H1 (cell line): ENCODE results near the gene CCDC102A. TPM values are rescaled to one million over a fixed set of nuclear protein-coding genes. Genes with fewer than 3 reads are reported as not detected.

Source experiments
- CTCF ChIA-PET: fragments of 300-600 bp; sonication (Branson Sonifier 250); formaldehyde crosslinking; loops from one replicate; lab custom pipeline; 2021; ENCODE audit not compliant: partially characterized antibody; lab: Charles Lee
- POLR2A ChIA-PET: fragments of 300-600 bp; sonication (Branson Sonifier 250); formaldehyde crosslinking; loops from one replicate; lab custom pipeline; 2021; ENCODE audit warnings: inconsistent platforms; ENCODE audit not compliant: partially characterized antibody; lab: Charles Lee
- DNase-seq, 2 experiments: peaks; one replicate each; pipeline versions ENCODE4 v3.0.0 to v3.0.0-alpha.2; 2010 to 2022; ENCODE audit warnings: low spot score in 2 of 2, low read depth in 1 of 2, mixed read lengths in 1 of 2
- FAIRE-seq: peaks from 2 replicates; lab custom pipeline; 2011; peaks lifted over from hg19 to GRCh38; lab: Jason Lieb, UNC
- H2AFZ ChIP-seq: 2 replicates; pipeline ENCODE4 v1.8.1; 2012; ENCODE audit warnings: low read length, inconsistent platforms
- H2AK5ac ChIP-seq: 2 replicates; pipeline ENCODE4 v1.6.1; 2013; ENCODE audit warnings: low read depth, low read length
- H2BK120ac ChIP-seq: replicated peaks from 2 replicates; pipeline ENCODE3; 2013; ENCODE audit warnings: low read depth, low read length, inconsistent platforms
- H2BK12ac ChIP-seq: 2 replicates; pipeline ENCODE4 v1.6.1; 2013; ENCODE audit warnings: low read depth, low read length
- H2BK15ac ChIP-seq: 2 replicates; pipeline ENCODE4 v1.6.1; 2013; ENCODE audit warnings: low read length
- H2BK20ac ChIP-seq: 2 replicates; pipeline ENCODE4 v1.6.1; 2013; ENCODE audit warnings: low read length
- H2BK5ac ChIP-seq: 2 replicates; pipeline ENCODE4 v1.6.1; 2013; ENCODE audit warnings: low read depth, low read length
- H3K14ac ChIP-seq: 2 replicates; pipeline ENCODE4 v1.6.1; 2013; ENCODE audit warnings: inconsistent platforms; ENCODE audit not compliant: insufficient read length
- H3K18ac ChIP-seq: 2 replicates; pipeline ENCODE4 v1.6.1; 2013; ENCODE audit warnings: low read length; ENCODE audit errors: extremely low read depth
- H3K23ac ChIP-seq: 2 replicates; pipeline ENCODE4 v1.6.1; 2013; ENCODE audit warnings: inconsistent platforms; ENCODE audit not compliant: insufficient read length
- H3K23me2 ChIP-seq: 2 replicates; pipeline ENCODE4 v1.6.1; 2013; ENCODE audit warnings: low read depth, low read length
- H3K27ac ChIP-seq: 2 replicates; pipeline ENCODE4 v1.6.1; 2011; ENCODE audit warnings: low read depth, low read length, inconsistent platforms
- H3K27me3 ChIP-seq, 4 experiments: replicated peaks in 1 of 4; 1 replicate in 1 of 4; 2 replicates in 3 of 4; pipeline versions ENCODE4 v1.6.1 to v1.8.1; 2011 to 2013; ENCODE audit warnings: low read length in 3 of 4, mild to moderate bottlenecking in 3 of 4, inconsistent platforms in 2 of 4, mixed read lengths in 2 of 4, moderate library complexity in 1 of 4; ENCODE audit not compliant: control insufficient read depth in 3 of 4, insufficient read depth in 3 of 4; ENCODE audit errors: extremely low read depth in 1 of 4
- H3K36me3 ChIP-seq, 4 experiments: 2 replicates each; pipeline versions ENCODE4 v1.6.1 to v1.8.1; 2011 to 2013; ENCODE audit warnings: mild to moderate bottlenecking in 4 of 4, low read length in 3 of 4, moderate library complexity in 2 of 4, control low read depth in 1 of 4, inconsistent platforms in 1 of 4; ENCODE audit not compliant: insufficient read depth in 4 of 4, control insufficient read depth in 2 of 4
- H3K4ac ChIP-seq: replicated peaks from 2 replicates; pipeline ENCODE3; 2013; ENCODE audit warnings: low read length, low read depth, mixed read lengths, inconsistent platforms; ENCODE audit not compliant: insufficient read length
- H3K4me1 ChIP-seq, 4 experiments: replicated peaks in 1 of 4; 1 replicate in 1 of 4; 2 replicates in 3 of 4; pipeline versions ENCODE4 v1.6.1 to v1.8.1; 2011 to 2013; ENCODE audit warnings: low read length in 3 of 4, inconsistent platforms in 2 of 4, mixed read lengths in 1 of 4; ENCODE audit not compliant: insufficient read depth in 4 of 4, control insufficient read depth in 3 of 4
- H3K4me2 ChIP-seq, 2 experiments: 2 replicates each; pipeline versions ENCODE4 v1.6.1 to v1.8.1; 2011 to 2013; ENCODE audit warnings: low read depth in 2 of 2, low read length in 2 of 2, control low read depth in 1 of 2, inconsistent platforms in 1 of 2, mild to moderate bottlenecking in 1 of 2; ENCODE audit not compliant: insufficient read depth in 1 of 2
- H3K4me3 ChIP-seq, 4 experiments: fragments of 200-600, 300-600 bp in 1 of 4; sonication (generic), shearing (Covaris generic), sonication (Bioruptor Twin) in 1 of 4; 2 replicates each; pipeline versions ENCODE4 v1.5.1 to v1.8.1; 2011 to 2016; ENCODE audit warnings: low read length in 4 of 4, low read depth in 3 of 4, control low read depth in 2 of 4, inconsistent platforms in 2 of 4, mild to moderate bottlenecking in 2 of 4, mixed read lengths in 1 of 4, moderate library complexity in 1 of 4; ENCODE audit not compliant: insufficient read depth in 2 of 4; ENCODE audit errors: extremely low read depth in 1 of 4
- H3K56ac ChIP-seq: replicated peaks from 2 replicates; pipeline ENCODE3; 2013; ENCODE audit warnings: low read depth, mild to moderate bottlenecking, mixed read lengths, low read length, inconsistent platforms; ENCODE audit not compliant: insufficient read length
- H3K79me1 ChIP-seq: 2 replicates; pipeline ENCODE4 v1.6.1; 2013; ENCODE audit warnings: low read depth, low read length, control low read depth
- H3K79me2 ChIP-seq, 2 experiments: 2 replicates each; pipeline versions ENCODE4 v1.6.1 to v1.8.1; 2012 to 2013; ENCODE audit warnings: low read length in 2 of 2, mild to moderate bottlenecking in 2 of 2, inconsistent platforms in 1 of 2; ENCODE audit not compliant: insufficient read depth in 2 of 2, control insufficient read depth in 1 of 2
- H3K9ac ChIP-seq, 4 experiments: replicated peaks in 1 of 4; 1 replicate in 1 of 4; 2 replicates in 3 of 4; pipeline versions ENCODE4 v1.6.1 to v1.8.1; 2011 to 2013; ENCODE audit warnings: low read depth in 3 of 4, low read length in 3 of 4, control low read depth in 2 of 4, mild to moderate bottlenecking in 2 of 4, moderate library complexity in 2 of 4, inconsistent platforms in 1 of 4; ENCODE audit errors: extremely low read depth in 1 of 4
- H3K9me3 ChIP-seq, 2 experiments: 2 replicates each; pipeline versions ENCODE4 v1.6.1 to v1.8.1; 2012 to 2013; ENCODE audit warnings: mild to moderate bottlenecking in 2 of 2, moderate library complexity in 2 of 2, control low read depth in 1 of 2, inconsistent platforms in 1 of 2, low read depth in 1 of 2, low read length in 1 of 2, mixed read lengths in 1 of 2; ENCODE audit not compliant: insufficient read depth in 2 of 2
- H4K20me1 ChIP-seq, 2 experiments: replicated peaks in 1 of 2; 2 replicates each; pipeline versions ENCODE3 to v1.8.1; 2011 to 2013; ENCODE audit warnings: inconsistent platforms in 2 of 2, low read length in 2 of 2, mild to moderate bottlenecking in 1 of 2; ENCODE audit not compliant: insufficient read depth in 2 of 2, control insufficient read depth in 1 of 2
- H4K5ac ChIP-seq: 2 replicates; pipeline ENCODE4 v1.6.1; 2013; ENCODE audit warnings: low read length, low read depth, mixed read lengths, inconsistent platforms; ENCODE audit not compliant: insufficient read length
- H4K8ac ChIP-seq: 2 replicates; pipeline ENCODE4 v1.8.0; 2013; ENCODE audit warnings: mild to moderate bottlenecking, moderate library complexity, low read length, inconsistent platforms; ENCODE audit not compliant: insufficient read depth; ENCODE audit errors: extremely low read depth
- H4K91ac ChIP-seq: replicated peaks from 2 replicates; pipeline ENCODE3; 2013; ENCODE audit warnings: low read length, mixed read lengths, inconsistent platforms; ENCODE audit not compliant: insufficient read length
- GTF2F1 ChIP-seq: IDR thresholded peaks from 2 replicates; pipeline ENCODE4 v1.6.1; 2012; ENCODE audit warnings: low read depth, low read length, improper control_type of control experiment, borderline replicate concordance
- NANOG ChIP-seq: IDR thresholded peaks from 2 replicates; pipeline ENCODE4 v1.6.1; 2011; ENCODE audit warnings: low read length, low read depth, mild to moderate bottlenecking, inconsistent platforms; ENCODE audit not compliant: insufficient read depth, poor library complexity, severe bottlenecking
- SP2 ChIP-seq: IDR thresholded peaks from 2 replicates; pipeline ENCODE4 v1.6.1; 2012; ENCODE audit warnings: mild to moderate bottlenecking, low read length, inconsistent platforms
- WGBS, 2 experiments: shearing (Covaris generic) in 1 of 2; methylation state at CpG; one replicate each; pipeline versions ENCODE4 v1.1.6 to v1.1.7; 2013 to 2015; ENCODE audit warnings: low lambda C conversion rate in 2 of 2, mixed read lengths in 2 of 2, inconsistent platforms in 1 of 2, low coverage in 1 of 2, missing lambda C conversion rate in 1 of 2; ENCODE audit not compliant: insufficient replicate concordance in 2 of 2, insufficient coverage in 1 of 2, insufficient read length in 1 of 2; ENCODE audit errors: extremely low coverage in 1 of 2, missing lambda C conversion rate in 1 of 2; 5-methylcytosine and 5-hydroxymethylcytosine counted together
- polyA plus RNA-seq, 7 experiments: library from polyadenylated mRNA; depleted of rRNA in 3 of 7; stranded (reverse) in 5 of 7; unstranded in 2 of 7; fragments of >200 nt in 5 of 7; fragments of 200-250 nt in 2 of 7; gene quantifications; 1 replicate in 5 of 7; 2 replicates in 1 of 7; 4 replicates in 1 of 7; pipeline versions ENCODE4 v1.2.1 to v1.2.3, GENCODE V29; 2011 to 2013; ENCODE audit warnings: missing spikeins in 2 of 7, mixed read lengths in 2 of 7
- total RNA-seq: library from RNA; stranded (reverse); fragmentation: NEBNext Ultra II Directional; extraction: Animal tissue kit (Norgen Biotek cat#: 25700); gene quantifications from 2 replicates; pipeline ENCODE4 v1.2.1, GENCODE V29; 2021

The CCDC102A gene
- total and polyA plus RNA-seq, 2 of the 8 experiments (the other 6 are each of a cell fraction or from before 2014, with no cell fraction given): 4.0 to 7.5 TPM

- H2AFZ ChIP-seq: no peak overlapping the region
- no peaks in the 10 kb centered on the region for H3K4me1 ChIP-seq
- peaks cover 0 to 3% of the 10 kb centered on the region in 2 experiments for H4K20me1 ChIP-seq
- no peaks in the 10 kb centered on the region for H3K79me2 ChIP-seq
- H3K4me2 ChIP-seq: no peak overlapping the region
- no peak overlapping the region for H3K27ac ChIP-seq
- no peaks in the 10 kb centered on the region for H3K27me3 ChIP-seq
- H2BK120ac ChIP-seq: no peak overlapping the region
- no peaks in the 10 kb centered on the region for H3K79me1 ChIP-seq
- WGBS, 2 experiments: 94% methylated on average over 12 of the region's 12 CpGs; no CpG with 5 or more reads in 1 of the 2 experiments
- H3K9me3 ChIP-seq: peaks cover 8 to 9% of the 10 kb centered on the region in 2 experiments; a peak in 1 of 4 replicates
- TF ChIP-seq GTF2F1 (no peak), SP2 (no peak), NANOG (no peak)
- H3K56ac ChIP-seq: no peak overlapping the region
- CTCF ChIA-PET: interaction anchor here (0.6 to 1.9 kb wide), 8 partner anchors 11 to 159 kb away, joined by 3 to 6 read pairs (median 3); no protein-coding TSS in a partner anchor
- H4K8ac ChIP-seq: no peak overlapping the region
- POLR2A ChIA-PET: no interaction called here
- FAIRE-seq (no peak), DNase-seq (no peak)
- no peak overlapping the region for H2BK12ac ChIP-seq
- no peak overlapping the region for H3K4me3 ChIP-seq
- H3K36me3 ChIP-seq: peaks cover 0 to 9% (median 5%) of the 10 kb centered on the region in 4 experiments; a peak in 4 of 8 replicates
- no peak overlapping the region for H4K5ac ChIP-seq
- no peak overlapping the region for H3K14ac ChIP-seq
- no peak overlapping the region for H3K18ac ChIP-seq
- H4K91ac ChIP-seq: no peak overlapping the region
- no peak overlapping the region for H2BK20ac ChIP-seq
- H3K23me2 ChIP-seq: peaks cover 8% of the 10 kb centered on the region; the same call in 1 of the 2 replicates
- no peak overlapping the region for H2BK5ac ChIP-seq
- H3K4ac ChIP-seq: no peak overlapping the region
- H3K23ac ChIP-seq: no peak overlapping the region
- no peak overlapping the region for H2AK5ac ChIP-seq
- H2BK15ac ChIP-seq: no peak overlapping the region
- no peak overlapping the region for H3K9ac ChIP-seq
Measured at GRCh38 chr16:57563761-57564160, 27.4 kb upstream of the CCDC102A start.
